ENCODE results near the gene ITPA. TPM values are rescaled to one million over a fixed set of nuclear protein-coding genes. Genes with fewer than 3 reads are reported as not detected.

The ITPA gene
- total RNA-seq, 1 donor from 2014 or later, result 36.6 TPM

DNA sequence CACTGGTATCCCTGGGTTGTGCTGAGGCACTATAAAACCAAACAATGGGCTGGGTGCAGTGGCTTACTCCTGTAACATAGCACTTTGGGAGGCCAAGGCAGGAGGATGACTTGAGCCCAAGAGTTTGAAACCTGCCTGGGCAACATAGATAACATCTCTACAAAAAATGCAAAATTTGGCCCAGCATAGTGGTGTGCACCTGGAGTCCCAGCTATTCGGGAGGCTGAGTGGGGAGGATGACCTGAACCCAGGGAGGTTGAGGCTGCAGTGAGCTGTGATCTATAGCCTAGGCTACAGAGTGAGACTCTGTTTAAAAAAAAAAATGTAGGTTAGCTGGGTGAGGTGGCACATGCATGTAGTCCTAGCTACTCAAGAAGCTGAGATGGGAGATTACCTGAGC, 37.4 kb downstream of the ITPA start:
- DNase-seq, result no peak

DNA sequence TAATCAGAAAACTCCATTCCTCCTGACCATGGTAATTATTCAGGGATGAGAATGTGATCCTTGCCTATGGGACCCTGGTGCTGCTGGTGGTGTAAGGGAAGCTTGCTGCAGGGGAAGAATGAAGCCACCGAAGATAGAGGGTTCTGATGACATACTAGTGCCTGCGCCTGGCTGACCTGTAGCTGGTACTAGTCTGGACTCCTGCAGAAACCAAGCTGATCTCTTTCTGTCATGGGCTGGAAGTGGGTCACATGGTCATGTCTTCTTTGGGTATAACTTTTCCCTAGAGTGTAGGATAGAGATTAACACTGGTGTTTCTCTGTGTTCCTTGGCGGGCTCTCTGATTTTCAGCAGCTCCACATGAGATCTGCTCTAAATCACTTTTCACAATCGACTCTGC, 38.3 kb downstream of the ITPA start:
- DNase-seq, result no peak

DNA sequence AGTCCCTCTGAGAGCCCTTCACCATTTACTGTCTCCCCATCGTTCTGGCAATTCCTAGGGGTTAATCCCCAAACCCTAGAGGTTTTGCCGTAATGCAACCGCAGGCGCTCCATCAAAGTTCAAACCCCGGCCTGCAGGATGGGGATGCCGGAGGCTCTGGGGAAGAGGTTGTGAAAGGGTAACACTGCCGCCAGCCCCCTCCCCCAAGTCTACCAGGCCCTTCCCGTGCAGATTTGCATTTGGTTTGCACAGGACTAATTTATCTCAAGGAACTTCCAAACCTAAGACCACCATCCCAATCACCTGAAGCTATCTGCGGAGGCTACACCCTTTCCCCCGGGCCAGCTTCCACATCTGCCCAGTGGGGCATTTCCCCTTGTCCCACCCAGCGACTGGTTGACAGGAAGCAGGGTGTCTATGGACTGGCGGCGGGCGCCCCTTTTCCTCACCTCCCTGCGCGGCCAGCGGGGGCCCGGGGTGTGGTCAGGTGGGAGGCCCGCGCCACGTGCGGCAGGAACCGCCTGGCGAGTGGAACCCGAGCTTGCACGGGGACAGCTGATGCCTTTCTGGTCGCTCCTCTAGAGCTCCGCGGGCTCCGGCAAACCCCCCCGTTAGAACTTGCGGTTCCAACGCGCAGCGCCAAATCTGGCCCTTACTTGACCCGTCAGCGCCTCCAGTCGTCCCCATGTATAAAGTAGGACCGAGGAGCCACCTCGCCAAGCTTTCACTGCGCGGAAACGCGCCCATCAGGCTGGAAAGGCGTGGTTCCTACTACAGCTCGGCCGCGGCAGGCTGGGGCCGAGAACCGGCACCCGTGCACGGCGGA, 39.1 kb downstream of the ITPA start:
- peak; percentile 56 for DNase-seq

DNA sequence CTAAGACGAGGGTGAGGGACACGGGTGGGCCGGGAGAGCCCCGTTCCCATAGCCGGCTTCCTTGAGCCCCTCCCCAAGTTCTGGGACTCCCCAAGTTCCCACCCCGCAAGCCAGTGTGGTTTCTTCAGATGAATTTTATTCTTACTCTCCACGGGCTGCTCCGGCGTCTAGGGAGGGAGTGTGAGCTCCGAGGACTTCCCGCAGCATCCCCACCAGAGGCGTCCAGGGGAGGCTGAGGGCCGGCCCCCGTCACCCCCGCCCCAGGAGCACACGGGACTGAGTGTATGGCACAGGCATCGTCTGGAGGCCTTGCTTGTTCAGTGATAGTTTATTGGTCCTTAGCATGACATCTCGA, 39.7 kb downstream of the ITPA start:
- DNase-seq, result peak; percentile 21

GRCh38 chr20:3250091-3250504, 40.8 kb downstream of the ITPA start:
- DNase-seq, result peak; percentile 52

DNA sequence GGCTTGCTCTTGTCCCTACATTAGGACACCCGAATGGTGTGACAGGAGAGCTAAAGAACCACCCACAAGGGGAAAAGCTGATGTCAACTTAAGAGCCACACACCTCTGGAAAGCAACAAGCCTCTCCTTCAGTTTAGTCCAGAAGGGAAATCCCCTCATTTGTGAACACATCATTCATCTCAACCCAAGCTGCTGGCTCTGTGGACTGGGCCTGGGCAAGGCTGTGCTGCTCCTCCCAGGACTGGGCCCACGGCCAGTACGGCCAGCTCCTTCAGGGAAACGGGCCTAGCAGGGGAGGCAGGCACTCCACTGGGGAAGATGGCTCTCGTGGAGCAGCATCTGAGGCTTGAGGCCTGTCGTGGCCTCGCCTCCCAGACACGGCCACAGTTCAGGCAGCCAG, 42.5 kb downstream of the ITPA start:
- DNase-seq, result no peak

- DNase-seq, result no peak
Measured at GRCh38 chr20:3255728-3256127, 46.4 kb downstream of the ITPA start.

GRCh38 chr20:3258429-3258828, 49.1 kb downstream of the ITPA start:
- no peak for DNase-seq

GRCh38 chr20:3262566-3262965, 53.3 kb downstream of the ITPA start:
- DNase-seq, result no peak

- DNase-seq, result no peak
Measured at GRCh38 chr20:3270051-3270450, 60.8 kb downstream of the ITPA start.

GRCh38 chr20:3273371-3273770, 64.1 kb downstream of the ITPA start:
- DNase-seq, result no peak

Other genes starting within 250 kb of the ITPA start
- gene GNRH2, start 165.9 kb upstream of the ITPA start, total RNA-seq, result not detected in 2 replicates
- 34.5 and 37.6 TPM in 2 replicates for gene MRPS26, start 163.4 kb upstream of the ITPA start, total RNA-seq
- gene OXT, start 137.9 kb upstream of the ITPA start, total RNA-seq, result not detected in 2 replicates
- not detected in 2 replicates for gene AVP, start 124.8 kb upstream of the ITPA start, total RNA-seq
- 20.4 and 23.7 TPM in 2 replicates for gene FASTKD5, start 49.6 kb upstream of the ITPA start, total RNA-seq
- gene UBOX5, start 49.6 kb upstream of the ITPA start, total RNA-seq, result 2.7 and 3.8 TPM in 2 replicates
- gene LZTS3, start 35.9 kb upstream of the ITPA start, total RNA-seq, result 6.1 and 8.2 TPM in 2 replicates
- gene DDRGK1, start 4.8 kb upstream of the ITPA start, total RNA-seq, result 41.0 and 53.1 TPM in 2 replicates
- gene SLC4A11, start 29.7 kb downstream of the ITPA start, total RNA-seq, result 7.5 and 14.9 TPM in 2 replicates
- gene DNAAF9, start 198.2 kb downstream of the ITPA start, total RNA-seq, result 19.2 and 21.9 TPM in 2 replicates

Measured in dermis blood vessel endothelial cell (primary cell).